Astrocyte of the spinal cord (primary cell): ENCODE data around the gene PCSK7.

Experiments
- DNase-seq: peaks from one replicate; pipeline ENCODE4 v3.0.0; 2011; ENCODE audit warnings: low read depth, low spot score
- H3K4me3 ChIP-seq: 2 replicates; pipeline ENCODE4 v1.5.1; 2011; ENCODE audit warnings: low read depth, mild to moderate bottlenecking, low read length, moderate library complexity
- in situ Hi-C: cut with HindIII; loops from 2 replicates; pipeline ENCODE4 v1.10.0; 2017; ENCODE audit warnings: low sequenced_read_pairs
- TF ChIP-seq, protein P1 (sequence below): IDR thresholded peaks from 2 replicates; pipeline ENCODE4 v1.5.1; 2012; ENCODE audit warnings: low read depth, mild to moderate bottlenecking, low read length, inconsistent platforms

The PCSK7 gene

GRCh38 chr11:117177534-117178209, 54.2 kb downstream of the PCSK7 start:
- no peak for DNase-seq
- in situ Hi-C loops, result no loop called here
- H3K4me3 ChIP-seq, result peak overlapping the region; percentile 75
- TF ChIP-seq, protein P1, sequence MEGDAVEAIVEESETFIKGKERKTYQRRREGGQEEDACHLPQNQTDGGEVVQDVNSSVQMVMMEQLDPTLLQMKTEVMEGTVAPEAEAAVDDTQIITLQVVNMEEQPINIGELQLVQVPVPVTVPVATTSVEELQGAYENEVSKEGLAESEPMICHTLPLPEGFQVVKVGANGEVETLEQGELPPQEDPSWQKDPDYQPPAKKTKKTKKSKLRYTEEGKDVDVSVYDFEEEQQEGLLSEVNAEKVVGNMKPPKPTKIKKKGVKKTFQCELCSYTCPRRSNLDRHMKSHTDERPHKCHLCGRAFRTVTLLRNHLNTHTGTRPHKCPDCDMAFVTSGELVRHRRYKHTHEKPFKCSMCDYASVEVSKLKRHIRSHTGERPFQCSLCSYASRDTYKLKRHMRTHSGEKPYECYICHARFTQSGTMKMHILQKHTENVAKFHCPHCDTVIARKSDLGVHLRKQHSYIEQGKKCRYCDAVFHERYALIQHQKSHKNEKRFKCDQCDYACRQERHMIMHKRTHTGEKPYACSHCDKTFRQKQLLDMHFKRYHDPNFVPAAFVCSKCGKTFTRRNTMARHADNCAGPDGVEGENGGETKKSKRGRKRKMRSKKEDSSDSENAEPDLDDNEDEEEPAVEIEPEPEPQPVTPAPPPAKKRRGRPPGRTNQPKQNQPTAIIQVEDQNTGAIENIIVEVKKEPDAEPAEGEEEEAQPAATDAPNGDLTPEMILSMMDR, result no peak

DNA sequence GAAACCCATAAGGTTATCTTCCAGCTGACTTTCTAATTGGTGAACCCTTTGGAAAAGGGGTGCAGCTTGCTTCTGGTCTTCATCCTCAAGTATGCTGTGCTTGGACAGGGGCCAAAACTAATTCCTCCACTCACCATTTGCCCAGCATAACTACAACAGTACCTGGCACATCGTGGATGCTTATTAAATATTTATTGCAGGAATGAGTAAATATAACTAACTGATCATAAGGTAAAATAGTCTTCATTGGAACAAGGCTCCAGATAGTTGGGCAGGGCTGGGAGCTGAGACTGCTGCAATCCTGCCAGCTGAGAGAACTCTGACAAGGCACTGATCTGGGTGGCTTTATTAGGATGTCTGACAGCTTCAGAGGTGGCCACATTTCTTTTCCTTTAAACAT, 55.7 kb downstream of the PCSK7 start:
- in situ Hi-C loops, result no loop called here
- TF ChIP-seq, protein P1, result no peak
- no peak for DNase-seq
- H3K4me3 ChIP-seq, result no peak overlapping the region

- no peak for DNase-seq
- in situ Hi-C loops, result no loop called here
- TF ChIP-seq, protein P1, result no peak
- no peak overlapping the region for H3K4me3 ChIP-seq
Measured at GRCh38 chr11:117175781-117176180, 56.1 kb downstream of the PCSK7 start.

- no peak for DNase-seq
- in situ Hi-C loops, result no loop called here
- H3K4me3 ChIP-seq, result no peak overlapping the region
- TF ChIP-seq, protein P1, result no peak
Measured at GRCh38 chr11:117175104-117175503, 56.8 kb downstream of the PCSK7 start.

- TF ChIP-seq, protein P1, result no peak
- in situ Hi-C loops, result no loop called here
- no peak overlapping the region for H3K4me3 ChIP-seq
- DNase-seq, result no peak
Measured at GRCh38 chr11:117172724-117173421, 59.0 kb downstream of the PCSK7 start.

DNA sequence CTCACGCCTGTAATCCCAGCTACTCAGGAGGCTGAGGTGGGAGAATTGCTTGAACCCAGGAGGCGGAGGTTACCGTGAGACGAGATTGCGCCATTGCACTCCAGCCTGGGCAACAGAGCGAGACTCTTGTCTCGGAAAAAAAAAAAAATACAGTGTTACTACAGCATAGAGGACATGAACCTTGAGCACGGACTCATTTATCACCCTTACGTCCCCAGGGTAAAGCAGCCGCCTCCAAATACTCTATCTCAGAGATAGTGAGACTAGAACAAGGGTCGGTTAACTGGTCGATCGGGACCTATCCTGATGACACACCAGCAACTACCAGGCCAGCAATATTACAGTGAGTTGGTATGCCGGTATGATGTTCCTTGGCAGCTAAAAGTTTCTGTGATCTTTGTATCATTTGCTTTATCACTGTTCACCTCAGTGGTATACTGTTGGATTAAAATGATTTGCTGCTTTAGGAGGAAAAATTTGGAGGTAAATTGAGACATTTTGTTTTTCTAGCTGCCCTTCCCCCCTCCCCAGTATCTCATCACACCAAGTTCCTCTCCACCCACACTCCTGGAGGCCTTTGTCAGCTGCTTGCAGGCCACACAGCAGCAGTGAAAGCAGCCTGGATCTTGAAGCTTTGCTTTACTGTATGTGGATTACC, 60.3 kb downstream of the PCSK7 start:
- in situ Hi-C loops, result no loop called here
- TF ChIP-seq, protein P1, result no peak
- H3K4me3 ChIP-seq, result no peak overlapping the region
- peak; percentile 31 for DNase-seq
